GM11168 (cell line): ENCODE data around the gene CDK10.

Experiments used
- in situ Hi-C: fragments of 300-500 bp; cut with MboI; formaldehyde crosslinking; loops from one replicate; pipeline ENCODE4 v1.12.0; 2022; ENCODE audit warnings: low sequenced_read_pairs; ENCODE audit not compliant: unreplicated experiment

CDK10 gene

DNA sequence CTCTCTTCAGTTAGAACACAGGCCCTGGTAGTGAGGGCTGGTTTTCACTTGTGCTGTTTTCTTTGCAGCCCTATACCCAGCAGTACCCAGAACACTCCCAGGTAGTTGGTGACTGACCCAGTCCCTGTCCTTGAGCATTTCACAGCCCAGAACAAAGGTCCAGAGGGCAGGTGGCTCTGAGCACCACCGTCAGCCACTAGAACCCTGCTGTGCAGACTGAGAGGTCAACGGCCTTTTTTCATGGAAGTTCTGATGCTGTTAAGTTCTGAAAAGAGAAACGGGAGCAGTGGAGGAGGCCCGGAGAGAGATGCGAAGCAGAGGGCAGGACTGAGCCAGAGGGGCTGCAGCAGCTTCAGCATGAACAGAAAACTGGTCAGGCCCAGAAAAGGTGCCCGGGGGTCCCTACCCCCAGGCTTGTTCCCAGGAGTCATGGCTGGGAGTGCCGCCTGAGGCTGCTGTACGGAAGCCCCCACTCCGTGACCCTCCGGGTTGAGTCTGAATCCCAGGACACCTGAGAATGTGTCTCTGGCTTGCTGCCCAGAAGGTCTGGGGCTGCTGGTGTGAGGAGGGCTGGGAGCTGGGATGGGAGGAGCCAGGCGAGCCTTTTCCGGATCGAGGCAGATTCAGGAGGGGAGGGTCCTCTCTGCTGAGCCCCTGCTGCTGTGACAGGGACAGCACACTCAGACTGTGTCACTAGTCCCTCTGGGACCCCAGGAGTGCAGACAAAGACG, 43.5 kb downstream of the CDK10 start:
- in situ Hi-C loops: no loop called here

DNA sequence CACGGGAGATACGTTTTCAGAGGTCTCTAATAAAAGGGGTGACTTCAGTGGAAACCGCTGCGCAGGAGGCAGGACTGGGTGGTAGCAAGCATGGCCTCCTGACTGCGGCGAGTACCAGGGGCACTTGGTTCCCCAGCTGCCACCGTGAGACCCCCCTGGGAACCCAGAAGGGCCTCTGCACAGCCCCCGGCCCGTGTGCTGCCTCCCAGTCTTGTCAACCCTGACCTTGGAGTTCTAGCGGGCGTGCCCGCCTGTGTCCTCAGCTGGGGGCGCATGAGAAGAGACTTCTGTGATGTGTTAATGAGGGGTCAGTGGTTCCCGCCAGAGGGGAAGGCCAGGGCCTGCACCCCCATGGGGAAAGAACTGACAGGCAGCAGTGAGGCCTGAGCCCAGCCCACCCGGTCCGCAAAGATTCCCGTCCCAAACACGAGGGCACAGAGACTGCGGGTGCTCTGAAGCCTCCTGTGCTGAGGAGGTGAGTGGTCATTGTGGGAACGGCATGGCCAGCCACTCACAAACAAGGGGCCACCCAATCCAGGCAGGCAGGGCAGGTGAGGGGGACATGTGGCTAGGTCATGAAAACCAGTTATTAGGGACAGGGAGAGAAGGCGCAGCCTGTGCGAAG, 44.2 kb downstream of the CDK10 start:
- in situ Hi-C loops: no loop called here

GRCh38 chr16:89732142-89732917, 45.8 kb downstream of the CDK10 start:
- in situ Hi-C loops: no loop called here

DNA sequence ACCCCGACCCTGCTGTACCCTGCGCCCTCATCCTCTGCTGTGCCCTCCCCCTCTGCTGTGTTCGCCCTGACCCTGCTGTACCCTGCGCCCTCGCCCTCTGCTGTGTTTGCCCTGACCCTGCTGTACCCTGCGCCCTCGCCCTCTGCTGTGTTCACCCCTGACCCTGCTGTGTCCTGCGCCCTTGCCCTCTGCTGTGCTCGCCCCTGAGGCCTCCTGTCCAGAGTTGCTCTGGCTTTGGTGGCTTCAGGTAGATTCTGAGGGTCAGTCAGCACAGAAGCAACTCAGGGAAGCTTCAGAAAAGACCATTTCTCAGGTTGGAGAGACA, 46.4 kb downstream of the CDK10 start:
- in situ Hi-C loops: no loop called here

GRCh38 chr16:89733322-89733721, 46.8 kb downstream of the CDK10 start:
- in situ Hi-C loops: no loop called here

- in situ Hi-C loops: no loop called here
These were observed 47.3 kb downstream of the CDK10 start for GRCh38 chr16:89733792-89734191.

GRCh38 chr16:89736554-89736953, 50.1 kb downstream of the CDK10 start:
- in situ Hi-C loops: no loop called here

GRCh38 chr16:89737341-89738071, 51.0 kb downstream of the CDK10 start:
- in situ Hi-C loops: no loop called here

- in situ Hi-C loops: no loop called here
These were observed 51.5 kb downstream of the CDK10 start for GRCh38 chr16:89738072-89738377.

DNA sequence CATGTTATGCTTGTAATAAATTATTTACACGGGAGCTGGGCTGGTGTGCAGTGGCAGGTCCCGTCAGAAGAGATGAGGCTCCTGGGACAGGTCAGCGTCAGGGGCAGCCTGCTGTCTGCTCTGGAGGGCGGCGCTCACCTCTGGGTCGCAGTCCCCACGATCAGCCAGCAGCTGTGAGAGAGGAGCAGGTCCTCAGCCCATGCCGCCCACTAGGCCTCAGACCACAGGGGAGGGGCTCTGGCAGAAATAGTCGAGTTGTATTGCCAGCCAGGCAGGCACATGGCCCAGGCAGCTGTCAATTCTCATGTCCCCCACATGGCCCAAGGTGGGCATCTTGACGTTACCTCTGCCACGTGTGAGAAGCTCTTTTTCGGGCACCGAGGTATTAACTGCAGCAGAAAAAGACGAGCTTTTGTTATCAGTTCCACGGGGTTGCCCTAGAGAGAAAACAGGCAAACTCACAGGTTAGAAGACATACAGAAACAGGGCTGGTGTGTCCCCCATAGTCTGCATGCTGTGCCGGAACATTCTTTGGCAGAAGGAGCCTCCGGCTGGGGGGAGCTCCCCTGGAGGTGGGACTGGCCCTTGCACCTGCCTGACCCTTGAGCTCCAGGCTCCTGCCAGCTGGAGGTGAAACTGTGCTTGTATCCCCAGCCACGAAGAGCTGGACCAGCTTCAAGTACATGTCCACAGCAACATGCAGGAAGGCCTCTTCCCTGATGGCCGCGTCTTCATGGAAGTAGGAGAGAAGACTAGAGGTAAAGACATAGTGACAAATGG, 52.2 kb downstream of the CDK10 start:
- in situ Hi-C loops: no loop called here

- in situ Hi-C loops: no loop called here
These were observed 52.9 kb downstream of the CDK10 start for GRCh38 chr16:89739383-89739782.

- in situ Hi-C loops: no loop called here
These were observed 55.0 kb downstream of the CDK10 start for GRCh38 chr16:89741342-89742014.

DNA sequence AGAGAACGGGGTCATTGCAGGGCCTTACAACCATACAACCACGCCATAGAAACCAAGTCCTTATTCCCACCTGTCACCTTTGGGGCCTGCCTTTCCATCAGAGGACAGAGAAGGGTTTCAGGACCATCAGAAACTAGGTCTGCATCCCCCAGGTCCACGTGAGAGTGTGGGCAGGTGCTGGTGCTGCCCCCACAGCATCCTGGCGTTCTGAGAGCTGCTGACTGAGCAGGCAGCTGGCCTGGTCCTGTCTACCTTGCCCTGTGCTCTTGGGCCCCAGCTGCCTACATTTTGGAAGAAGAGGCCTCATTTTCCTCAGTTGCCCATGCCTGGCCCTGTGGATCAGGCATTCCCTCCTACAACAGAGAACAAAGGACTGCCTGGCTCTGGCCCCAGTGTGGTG, 56.5 kb downstream of the CDK10 start:
- in situ Hi-C loops: no loop called here

DNA sequence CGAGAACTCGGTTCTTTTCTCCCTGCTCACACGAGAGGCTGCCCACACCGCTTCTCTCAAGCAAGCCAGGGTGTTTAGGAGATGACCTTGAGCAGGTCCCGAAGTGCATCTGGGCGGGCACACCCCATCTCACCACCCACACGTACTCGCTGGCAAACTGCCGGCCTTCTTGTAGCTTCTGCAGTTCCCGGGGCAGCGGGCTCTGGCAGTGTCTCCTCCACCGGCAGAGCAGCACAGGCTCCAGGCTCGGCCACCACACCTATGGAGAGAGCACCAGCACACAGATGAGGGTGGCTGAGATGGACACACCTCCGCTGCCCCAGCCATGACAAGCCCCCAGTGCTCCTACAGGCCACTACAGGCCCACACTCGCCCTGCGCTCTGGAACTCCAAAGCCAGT, 58.3 kb downstream of the CDK10 start:
- in situ Hi-C loops: no loop called here
